K562 (cell line): ENCODE measurements around the gene DNAJB2. TPM values are rescaled to one million over a fixed set of nuclear protein-coding genes. Genes with fewer than 3 reads are reported as not detected.

Source experiments
- ARID2 ChIP-seq: fragments of 450-650 bp; IDR thresholded peaks from 2 replicates; pipeline ENCODE4 v1.6.1; 2017; ENCODE audit warnings: antibody characterized with exemption, mild to moderate bottlenecking
- CBFB ChIP-seq: sonication (generic); formaldehyde crosslinking; IDR thresholded peaks from 2 replicates; pipeline ENCODE4 v1.4.0; 2020; ENCODE audit warnings: mild to moderate bottlenecking, missing genetic modification reagents
- ESRRA ChIP-seq: fragments of 450-650 bp; IDR thresholded peaks from 2 replicates; pipeline ENCODE4 v1.6.1; 2014; ENCODE audit warnings: low read depth, mild to moderate bottlenecking, moderate library complexity, borderline replicate concordance
- HOXB6 ChIP-seq: fragments of 250-450 bp; sonication (Bioruptor Pico); IDR thresholded peaks from 2 replicates; pipeline ENCODE4 v1.5.1; 2022; ENCODE audit warnings: mild to moderate bottlenecking, borderline replicate concordance
- KLF1 ChIP-seq: fragments of 450-650 bp; IDR thresholded peaks from 2 replicates; pipeline ENCODE4 v1.6.1; 2016; ENCODE audit warnings: missing genetic modification characterization, missing compliant biosample characterization
- KLF10 ChIP-seq: fragments of 250-450 bp; sonication (Bioruptor Pico); IDR thresholded peaks from 2 replicates; pipeline ENCODE4 v1.6.1; 2021; ENCODE audit warnings: matching md5 sums
- L3MBTL2 ChIP-seq: fragments of 450-650 bp; IDR thresholded peaks from 2 replicates; pipeline ENCODE4 v1.6.1; 2016; ENCODE audit warnings: mild to moderate bottlenecking, moderate library complexity
- MAFF ChIP-seq: IDR thresholded peaks from 2 replicates; pipeline ENCODE4 v1.6.1; 2012; ENCODE audit warnings: low read length, improper control_type of control experiment
- MAZ ChIP-seq, 2 experiments: fragments of 450-650 bp in 1 of 2; sonication (generic) in 1 of 2; formaldehyde crosslinking; IDR thresholded peaks in 1 of 2; conservative IDR thresholded peaks in 1 of 2; 2 replicates each; pipeline versions ENCODE4 v1.4.0 to v1.5.0; 2020; ENCODE audit warnings: mild to moderate bottlenecking in 1 of 2, missing genetic modification reagents in 1 of 2
- PML ChIP-seq: IDR thresholded peaks from 2 replicates; pipeline ENCODE4 v1.6.1; 2012; ENCODE audit warnings: low read length, inconsistent platforms
- RBM15 ChIP-seq: fragments of 200-400 bp; formaldehyde crosslinking; IDR thresholded peaks from 2 replicates; pipeline ENCODE4 v1.6.1; 2018; ENCODE audit warnings: mild to moderate bottlenecking, low read length, moderate library complexity; ENCODE audit not compliant: insufficient read depth
- SIRT6 ChIP-seq: IDR thresholded peaks from one replicate; pipeline ENCODE4 v1.6.1; 2012; ENCODE audit warnings: low read depth, mild to moderate bottlenecking, control low read depth, inconsistent platforms, low read length, moderate library complexity
- SLC30A9 ChIP-seq: fragments of 250-450 bp; sonication (Bioruptor Pico); IDR thresholded peaks from 2 replicates; pipeline ENCODE4 v1.8.0; 2022; ENCODE audit warnings: mild to moderate bottlenecking, moderate library complexity
- YY1 ChIP-seq, 3 experiments: IDR thresholded peaks; 2 replicates each; pipeline ENCODE4 v1.6.1; 2011; ENCODE audit warnings: low read length in 2 of 3, mild to moderate bottlenecking in 2 of 3, moderate library complexity in 2 of 3, borderline replicate concordance in 1 of 3, control low read depth in 1 of 3, low read depth in 1 of 3; ENCODE audit not compliant: insufficient read depth in 3 of 3, insufficient replicate concordance in 2 of 3, control insufficient read depth in 1 of 3, insufficient read length in 1 of 3; ENCODE audit errors: extremely low read depth in 1 of 3
- polyA plus RNA-seq, 8 experiments: library from polyadenylated mRNA; depleted of rRNA in 4 of 8; stranded (reverse) in 5 of 8; unstranded in 3 of 8; fragments of >200 nt; fragmentation: Nextera tagmentation in 2 of 8; fragmentation: Illumina TruSeq in 1 of 8; extraction: Ambion mirVana in 2 of 8; extraction: Trizol in 1 of 8; gene quantifications; 2 replicates each; pipeline versions ENCODE4 v1.2.1 to v1.2.3, GENCODE V29; 2011 to 2014; ENCODE audit warnings: inconsistent platforms in 1 of 8, missing spikeins in 1 of 8
- total RNA-seq, 7 experiments: library from RNA; depleted of rRNA in 6 of 7; stranded (reverse); fragments of >200 nt in 6 of 7; fragmentation: Illumina TruSeq in 2 of 7; extraction: Trizol in 2 of 7; gene quantifications; 2 replicates each; pipeline versions ENCODE4 v1.2.1 to v1.2.3, GENCODE V29; 2011 to 2021; ENCODE audit warnings: low replicate concordance in 1 of 7
- TF ChIP-seq, protein P1 (sequence below): IDR thresholded peaks from 2 replicates; pipeline ENCODE4 v1.6.1; 2011; ENCODE audit warnings: borderline replicate concordance, low read depth, mild to moderate bottlenecking, moderate library complexity, low read length; ENCODE audit not compliant: insufficient read depth, poor library complexity, severe bottlenecking
- TF ChIP-seq, protein P2 (sequence below): sonication (generic); formaldehyde crosslinking; IDR thresholded peaks from 2 replicates; pipeline ENCODE4 v1.8.0; 2022; ENCODE audit warnings: missing genetic modification reagents, mild to moderate bottlenecking, moderate library complexity, borderline replicate concordance
- TF ChIP-seq, protein P3 (sequence below): fragments of 450-650 bp; IDR thresholded peaks from 2 replicates; pipeline ENCODE4 v1.6.1; 2017; ENCODE audit warnings: antibody characterized with exemption
- TF ChIP-seq, protein P4 (sequence below): fragments of 250-450 bp; sonication (Bioruptor Pico); IDR thresholded peaks from 2 replicates; pipeline ENCODE4 v1.5.1; 2021; ENCODE audit warnings: mild to moderate bottlenecking

Gene DNAJB2
- total and polyA plus RNA-seq, 9 of the 15 experiments (the other 6 are each of a cell fraction or from before 2014, with no cell fraction given), result 0.08 to 3.0 (median 2.2) TPM; not detected in 1

DNA sequence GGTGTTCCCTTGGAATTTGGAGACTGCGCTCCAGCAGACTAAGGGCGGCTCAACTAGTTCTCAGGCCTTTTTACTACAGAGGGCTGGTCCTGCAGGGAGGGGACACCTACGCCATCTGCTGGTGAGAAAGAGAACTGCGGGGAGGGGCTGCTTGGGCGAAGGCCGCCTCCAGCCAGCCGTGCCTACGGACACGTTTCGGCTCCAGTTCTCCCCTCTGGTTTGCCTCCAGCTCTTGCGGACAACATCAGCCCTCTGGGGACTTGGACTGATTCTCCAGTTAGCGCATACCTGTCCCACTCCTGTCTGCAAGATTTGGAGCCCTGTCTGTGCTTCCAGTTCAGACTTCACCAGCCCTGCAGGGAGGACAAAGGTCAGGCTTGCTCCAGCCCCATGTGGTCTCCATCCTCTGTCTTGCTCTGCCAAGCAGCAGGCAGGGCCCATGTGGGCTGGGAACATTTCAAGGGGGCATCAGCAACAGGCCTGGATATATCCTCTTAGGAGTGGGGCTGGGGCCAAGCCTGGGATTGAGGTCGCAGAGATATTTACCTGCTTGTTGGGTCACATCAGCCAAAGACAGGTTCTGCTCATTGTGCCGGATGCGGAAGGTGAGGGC, 19.7 kb downstream of the DNAJB2 start (continued):
- TF ChIP-seq YY1 (IDR thresholded peaks at IDR 0.05; ENCODE audit: borderline replicate concordance in 1 of 3, control insufficient read depth in 1 of 3, extremely low read depth in 1 of 3, insufficient read depth in 3 of 3, insufficient read length in 1 of 3, insufficient replicate concordance in 2 of 3, low read depth in 1 of 3, low read length in 2 of 3) (peak in 1 of 3 experiments; percentile 30), SIRT6 (no peak), HOXB6 (CRISPR knock-in tag) (no peak), ARID2 (peak; percentile 12; the same call in 1 of the 2 replicates), L3MBTL2 (0 out of 2 replicates have a peak, but pooled peaks have one; percentile 22), RBM15 (no peak), MAZ (CRISPR knock-in tag; conservative IDR thresholded peaks at IDR 0.05 in 1 of 2, IDR thresholded peaks at IDR 0.05 in 1 of 2) (peak in 1 of 2 experiments; percentile 70; a peak in 2 of 4 replicates), ESRRA (0 out of 2 replicates have a peak, but pooled peaks have one; percentile 28), PML (no peak), SLC30A9 (no peak), MAFF (no peak), KLF1 (no peak), CBFB (CRISPR knock-in tag) (0 out of 2 replicates have a peak, but pooled peaks have one; percentile 29), KLF10 (CRISPR knock-in tag) (no peak)
- TF ChIP-seq, protein P1, sequence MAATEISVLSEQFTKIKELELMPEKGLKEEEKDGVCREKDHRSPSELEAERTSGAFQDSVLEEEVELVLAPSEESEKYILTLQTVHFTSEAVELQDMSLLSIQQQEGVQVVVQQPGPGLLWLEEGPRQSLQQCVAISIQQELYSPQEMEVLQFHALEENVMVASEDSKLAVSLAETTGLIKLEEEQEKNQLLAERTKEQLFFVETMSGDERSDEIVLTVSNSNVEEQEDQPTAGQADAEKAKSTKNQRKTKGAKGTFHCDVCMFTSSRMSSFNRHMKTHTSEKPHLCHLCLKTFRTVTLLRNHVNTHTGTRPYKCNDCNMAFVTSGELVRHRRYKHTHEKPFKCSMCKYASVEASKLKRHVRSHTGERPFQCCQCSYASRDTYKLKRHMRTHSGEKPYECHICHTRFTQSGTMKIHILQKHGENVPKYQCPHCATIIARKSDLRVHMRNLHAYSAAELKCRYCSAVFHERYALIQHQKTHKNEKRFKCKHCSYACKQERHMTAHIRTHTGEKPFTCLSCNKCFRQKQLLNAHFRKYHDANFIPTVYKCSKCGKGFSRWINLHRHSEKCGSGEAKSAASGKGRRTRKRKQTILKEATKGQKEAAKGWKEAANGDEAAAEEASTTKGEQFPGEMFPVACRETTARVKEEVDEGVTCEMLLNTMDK, result peak; percentile 32
- TF ChIP-seq, protein P2, sequence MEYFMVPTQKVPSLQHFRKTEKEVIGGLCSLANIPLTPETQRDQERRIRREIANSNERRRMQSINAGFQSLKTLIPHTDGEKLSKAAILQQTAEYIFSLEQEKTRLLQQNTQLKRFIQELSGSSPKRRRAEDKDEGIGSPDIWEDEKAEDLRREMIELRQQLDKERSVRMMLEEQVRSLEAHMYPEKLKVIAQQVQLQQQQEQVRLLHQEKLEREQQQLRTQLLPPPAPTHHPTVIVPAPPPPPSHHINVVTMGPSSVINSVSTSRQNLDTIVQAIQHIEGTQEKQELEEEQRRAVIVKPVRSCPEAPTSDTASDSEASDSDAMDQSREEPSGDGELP, result peak; percentile 39; the same call in 1 of the 2 replicates
- TF ChIP-seq, protein P3, sequence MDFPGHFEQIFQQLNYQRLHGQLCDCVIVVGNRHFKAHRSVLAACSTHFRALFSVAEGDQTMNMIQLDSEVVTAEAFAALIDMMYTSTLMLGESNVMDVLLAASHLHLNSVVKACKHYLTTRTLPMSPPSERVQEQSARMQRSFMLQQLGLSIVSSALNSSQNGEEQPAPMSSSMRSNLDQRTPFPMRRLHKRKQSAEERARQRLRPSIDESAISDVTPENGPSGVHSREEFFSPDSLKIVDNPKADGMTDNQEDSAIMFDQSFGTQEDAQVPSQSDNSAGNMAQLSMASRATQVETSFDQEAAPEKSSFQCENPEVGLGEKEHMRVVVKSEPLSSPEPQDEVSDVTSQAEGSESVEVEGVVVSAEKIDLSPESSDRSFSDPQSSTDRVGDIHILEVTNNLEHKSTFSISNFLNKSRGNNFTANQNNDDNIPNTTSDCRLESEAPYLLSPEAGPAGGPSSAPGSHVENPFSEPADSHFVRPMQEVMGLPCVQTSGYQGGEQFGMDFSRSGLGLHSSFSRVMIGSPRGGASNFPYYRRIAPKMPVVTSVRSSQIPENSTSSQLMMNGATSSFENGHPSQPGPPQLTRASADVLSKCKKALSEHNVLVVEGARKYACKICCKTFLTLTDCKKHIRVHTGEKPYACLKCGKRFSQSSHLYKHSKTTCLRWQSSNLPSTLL, result no peak
- TF ChIP-seq, protein P4, sequence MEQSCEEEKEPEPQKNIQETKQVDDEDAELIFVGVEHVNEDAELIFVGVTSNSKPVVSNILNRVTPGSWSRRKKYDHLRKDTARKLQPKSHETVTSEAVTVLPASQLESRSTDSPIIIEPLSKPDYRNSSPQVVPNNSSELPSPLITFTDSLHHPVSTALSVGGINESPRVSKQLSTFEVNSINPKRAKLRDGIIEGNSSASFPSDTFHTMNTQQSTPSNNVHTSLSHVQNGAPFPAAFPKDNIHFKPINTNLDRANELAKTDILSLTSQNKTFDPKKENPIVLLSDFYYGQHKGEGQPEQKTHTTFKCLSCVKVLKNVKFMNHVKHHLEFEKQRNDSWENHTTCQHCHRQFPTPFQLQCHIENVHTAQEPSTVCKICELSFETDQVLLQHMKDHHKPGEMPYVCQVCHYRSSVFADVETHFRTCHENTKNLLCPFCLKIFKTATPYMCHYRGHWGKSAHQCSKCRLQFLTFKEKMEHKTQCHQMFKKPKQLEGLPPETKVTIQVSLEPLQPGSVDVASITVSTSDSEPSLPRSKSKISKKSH (CRISPR knock-in tag), result no peak
